ENCODE results near the gene BATF2. TPM values are rescaled to one million over a fixed set of nuclear protein-coding genes. Genes with fewer than 3 reads are reported as not detected.
A peak's percentile ranks its signal among the peaks of the same experiment; 100 is the strongest.

The BATF2 gene
- total and polyA plus RNA-seq, 10 of the 15 experiments (the other 5 are each of a cell fraction or from before 2014, with no cell fraction given), result 0.18 to 1.1 (median 0.38) TPM; not detected in 1

DNA sequence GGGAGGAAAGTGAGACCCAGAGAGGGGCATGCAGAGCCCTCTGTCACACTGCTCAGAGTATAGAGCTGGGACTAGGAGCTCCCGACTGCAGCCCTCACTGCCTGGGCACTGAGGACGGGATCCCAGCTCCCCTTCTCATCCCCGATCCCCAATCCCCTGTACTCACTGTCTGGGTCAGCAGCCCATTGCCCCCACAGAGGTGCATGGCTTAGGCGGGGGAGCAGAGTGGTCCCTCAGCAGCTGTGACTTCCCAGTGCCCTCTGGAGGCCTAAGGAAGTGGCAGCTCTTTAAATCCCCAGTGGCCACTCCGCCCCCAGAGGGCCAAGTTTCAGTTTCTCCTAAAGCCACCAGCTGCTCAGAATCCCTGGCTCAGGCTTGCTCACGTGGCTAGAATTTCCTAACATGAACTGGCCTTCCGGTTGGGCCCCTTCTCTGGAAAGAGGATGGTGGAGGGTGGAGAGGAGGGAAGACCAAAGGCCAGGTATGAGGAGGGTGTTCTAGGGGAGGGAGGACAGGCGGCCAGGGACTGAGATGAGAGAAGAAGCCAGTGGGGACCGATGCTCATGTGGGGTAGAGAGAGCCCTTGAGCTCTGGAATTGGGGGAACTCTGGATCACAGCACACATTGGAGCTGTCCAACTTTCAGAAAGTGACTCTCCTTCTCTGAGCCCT, at the start of gene BATF2 (continued):
- 0 out of 2 replicates have a peak, but pooled peaks have one; percentile 15 for TF ChIP-seq TCF3 (IDR thresholded peaks at IDR 0.05; ENCODE audit: borderline replicate concordance, insufficient read depth, low read depth, low read length)
- TF ChIP-seq, protein P1, sequence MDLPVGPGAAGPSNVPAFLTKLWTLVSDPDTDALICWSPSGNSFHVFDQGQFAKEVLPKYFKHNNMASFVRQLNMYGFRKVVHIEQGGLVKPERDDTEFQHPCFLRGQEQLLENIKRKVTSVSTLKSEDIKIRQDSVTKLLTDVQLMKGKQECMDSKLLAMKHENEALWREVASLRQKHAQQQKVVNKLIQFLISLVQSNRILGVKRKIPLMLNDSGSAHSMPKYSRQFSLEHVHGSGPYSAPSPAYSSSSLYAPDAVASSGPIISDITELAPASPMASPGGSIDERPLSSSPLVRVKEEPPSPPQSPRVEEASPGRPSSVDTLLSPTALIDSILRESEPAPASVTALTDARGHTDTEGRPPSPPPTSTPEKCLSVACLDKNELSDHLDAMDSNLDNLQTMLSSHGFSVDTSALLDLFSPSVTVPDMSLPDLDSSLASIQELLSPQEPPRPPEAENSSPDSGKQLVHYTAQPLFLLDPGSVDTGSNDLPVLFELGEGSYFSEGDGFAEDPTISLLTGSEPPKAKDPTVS (IDR thresholded peaks at IDR 0.05; ENCODE audit: low read depth, low read length), result no peak
- peak; percentile 78 to 86; a peak in 3 of 4 replicates for TF ChIP-seq IKZF2 (IDR thresholded peaks at IDR 0.05)
- TF ChIP-seq BHLHE40 (IDR thresholded peaks at IDR 0.05; ENCODE audit: borderline replicate concordance in 1 of 2, low read depth in 2 of 2, low read length in 1 of 2), result peak; percentile 65 to 67
- TF ChIP-seq IRF4 (IDR thresholded peaks at IDR 0.05; ENCODE audit: low read depth, low read length), result no peak
- TF ChIP-seq RB1 (IDR thresholded peaks at IDR 0.05; ENCODE audit: borderline replicate concordance), result no peak
- TF ChIP-seq, protein P2, sequence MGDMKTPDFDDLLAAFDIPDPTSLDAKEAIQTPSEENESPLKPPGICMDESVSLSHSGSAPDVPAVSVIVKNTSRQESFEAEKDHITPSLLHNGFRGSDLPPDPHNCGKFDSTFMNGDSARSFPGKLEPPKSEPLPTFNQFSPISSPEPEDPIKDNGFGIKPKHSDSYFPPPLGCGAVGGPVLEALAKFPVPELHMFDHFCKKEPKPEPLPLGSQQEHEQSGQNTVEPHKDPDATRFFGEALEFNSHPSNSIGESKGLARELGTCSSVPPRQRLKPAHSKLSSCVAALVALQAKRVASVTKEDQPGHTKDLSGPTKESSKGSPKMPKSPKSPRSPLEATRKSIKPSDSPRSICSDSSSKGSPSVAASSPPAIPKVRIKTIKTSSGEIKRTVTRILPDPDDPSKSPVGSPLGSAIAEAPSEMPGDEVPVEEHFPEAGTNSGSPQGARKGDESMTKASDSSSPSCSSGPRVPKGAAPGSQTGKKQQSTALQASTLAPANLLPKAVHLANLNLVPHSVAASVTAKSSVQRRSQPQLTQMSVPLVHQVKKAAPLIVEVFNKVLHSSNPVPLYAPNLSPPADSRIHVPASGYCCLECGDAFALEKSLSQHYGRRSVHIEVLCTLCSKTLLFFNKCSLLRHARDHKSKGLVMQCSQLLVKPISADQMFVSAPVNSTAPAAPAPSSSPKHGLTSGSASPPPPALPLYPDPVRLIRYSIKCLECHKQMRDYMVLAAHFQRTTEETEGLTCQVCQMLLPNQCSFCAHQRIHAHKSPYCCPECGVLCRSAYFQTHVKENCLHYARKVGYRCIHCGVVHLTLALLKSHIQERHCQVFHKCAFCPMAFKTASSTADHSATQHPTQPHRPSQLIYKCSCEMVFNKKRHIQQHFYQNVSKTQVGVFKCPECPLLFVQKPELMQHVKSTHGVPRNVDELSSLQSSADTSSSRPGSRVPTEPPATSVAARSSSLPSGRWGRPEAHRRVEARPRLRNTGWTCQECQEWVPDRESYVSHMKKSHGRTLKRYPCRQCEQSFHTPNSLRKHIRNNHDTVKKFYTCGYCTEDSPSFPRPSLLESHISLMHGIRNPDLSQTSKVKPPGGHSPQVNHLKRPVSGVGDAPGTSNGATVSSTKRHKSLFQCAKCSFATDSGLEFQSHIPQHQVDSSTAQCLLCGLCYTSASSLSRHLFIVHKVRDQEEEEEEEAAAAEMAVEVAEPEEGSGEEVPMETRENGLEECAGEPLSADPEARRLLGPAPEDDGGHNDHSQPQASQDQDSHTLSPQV (IDR thresholded peaks at IDR 0.05), result no peak
- no peak for TF ChIP-seq SMARCA5 (IDR thresholded peaks at IDR 0.05)
- peak; percentile 85; the same call in 1 of the 2 replicates for TF ChIP-seq TCF12 (IDR thresholded peaks at IDR 0.05; ENCODE audit: low read depth, low read length)
- no peak for TF ChIP-seq NR2C2 (IDR thresholded peaks at IDR 0.05; ENCODE audit: borderline replicate concordance, control insufficient read depth, insufficient read length, low read depth)
- TF ChIP-seq HCFC1 (IDR thresholded peaks at IDR 0.05; ENCODE audit: low read length), result no peak
- no peak for TF ChIP-seq POU2F2 (IDR thresholded peaks at IDR 0.05; ENCODE audit: borderline replicate concordance, low read depth, low read length)
- TF ChIP-seq, protein P3, sequence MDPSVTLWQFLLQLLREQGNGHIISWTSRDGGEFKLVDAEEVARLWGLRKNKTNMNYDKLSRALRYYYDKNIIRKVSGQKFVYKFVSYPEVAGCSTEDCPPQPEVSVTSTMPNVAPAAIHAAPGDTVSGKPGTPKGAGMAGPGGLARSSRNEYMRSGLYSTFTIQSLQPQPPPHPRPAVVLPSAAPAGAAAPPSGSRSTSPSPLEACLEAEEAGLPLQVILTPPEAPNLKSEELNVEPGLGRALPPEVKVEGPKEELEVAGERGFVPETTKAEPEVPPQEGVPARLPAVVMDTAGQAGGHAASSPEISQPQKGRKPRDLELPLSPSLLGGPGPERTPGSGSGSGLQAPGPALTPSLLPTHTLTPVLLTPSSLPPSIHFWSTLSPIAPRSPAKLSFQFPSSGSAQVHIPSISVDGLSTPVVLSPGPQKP (IDR thresholded peaks at IDR 0.05; ENCODE audit: low read depth, low read length), result peak; percentile 86
- peak; percentile 52 for TF ChIP-seq RAD21 (IDR thresholded peaks at IDR 0.05; ENCODE audit: insufficient read depth, low read depth, low read length)
- TF ChIP-seq, protein P4, sequence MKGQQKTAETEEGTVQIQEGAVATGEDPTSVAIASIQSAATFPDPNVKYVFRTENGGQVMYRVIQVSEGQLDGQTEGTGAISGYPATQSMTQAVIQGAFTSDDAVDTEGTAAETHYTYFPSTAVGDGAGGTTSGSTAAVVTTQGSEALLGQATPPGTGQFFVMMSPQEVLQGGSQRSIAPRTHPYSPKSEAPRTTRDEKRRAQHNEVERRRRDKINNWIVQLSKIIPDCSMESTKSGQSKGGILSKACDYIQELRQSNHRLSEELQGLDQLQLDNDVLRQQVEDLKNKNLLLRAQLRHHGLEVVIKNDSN (IDR thresholded peaks at IDR 0.05; ENCODE audit: borderline replicate concordance, extremely low read length, insufficient read depth, low read depth, low read length), result peak; percentile 18
- no peak for TF ChIP-seq NBN (IDR thresholded peaks at IDR 0.05)
- TF ChIP-seq NFYB (IDR thresholded peaks at IDR 0.05; ENCODE audit: insufficient read depth, low read depth, low read length), result no peak
- TF ChIP-seq, protein P5, sequence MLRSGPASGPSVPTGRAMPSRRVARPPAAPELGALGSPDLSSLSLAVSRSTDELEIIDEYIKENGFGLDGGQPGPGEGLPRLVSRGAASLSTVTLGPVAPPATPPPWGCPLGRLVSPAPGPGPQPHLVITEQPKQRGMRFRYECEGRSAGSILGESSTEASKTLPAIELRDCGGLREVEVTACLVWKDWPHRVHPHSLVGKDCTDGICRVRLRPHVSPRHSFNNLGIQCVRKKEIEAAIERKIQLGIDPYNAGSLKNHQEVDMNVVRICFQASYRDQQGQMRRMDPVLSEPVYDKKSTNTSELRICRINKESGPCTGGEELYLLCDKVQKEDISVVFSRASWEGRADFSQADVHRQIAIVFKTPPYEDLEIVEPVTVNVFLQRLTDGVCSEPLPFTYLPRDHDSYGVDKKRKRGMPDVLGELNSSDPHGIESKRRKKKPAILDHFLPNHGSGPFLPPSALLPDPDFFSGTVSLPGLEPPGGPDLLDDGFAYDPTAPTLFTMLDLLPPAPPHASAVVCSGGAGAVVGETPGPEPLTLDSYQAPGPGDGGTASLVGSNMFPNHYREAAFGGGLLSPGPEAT (IDR thresholded peaks at IDR 0.05; ENCODE audit: low read depth), result peak; percentile 51; the same call in 1 of the 2 replicates
